Lower leg skin (tissue), 4 donors: ENCODE results near the gene KIAA0586. TPM values are rescaled to one million over a fixed set of nuclear protein-coding genes. Genes with fewer than 3 reads are reported as not detected.
"Not testable (repeated sequence)": the region's sequence is repeated elsewhere in the genome, so short reads cannot be mapped to it uniquely, and the experiment has no call there.

Source experiments
- DNase-seq, 2 donors: peaks; one replicate each; pipeline ENCODE4 v3.0.0-alpha.2; 2019; ENCODE audit warnings: low spot score in 2 of 2
- H3K4me3 ChIP-seq: fragments of 200-600 bp; sonication (generic); 2 replicates; pipeline ENCODE4 v1.5.1; 2017; ENCODE audit warnings: mild to moderate bottlenecking, low read depth; ENCODE audit not compliant: poor library complexity, severe bottlenecking
- CTCF ChIP-seq, 3 donors: fragments of 450-650 bp; IDR thresholded peaks; one replicate each; pipeline ENCODE4 v1.5.1; 2016; ENCODE audit warnings: antibody characterized with exemption in 3 of 3, mild to moderate bottlenecking in 3 of 3, moderate library complexity in 2 of 3
- POLR2A ChIP-seq, 2 donors: fragments of 450-650 bp; IDR thresholded peaks; one replicate each; pipeline ENCODE4 v1.6.1; 2016 to 2017; ENCODE audit warnings: antibody characterized with exemption in 2 of 2, mild to moderate bottlenecking in 1 of 2, moderate library complexity in 1 of 2
- WGBS, 2 donors: methylation state at CpG; one replicate each; pipeline ENCODE4 v1.1.5; 2018; 5-methylcytosine and 5-hydroxymethylcytosine counted together
- intact Hi-C: fragments of 100-400 bp; cut with DNase I; formaldehyde crosslinking; loops from one replicate; pipeline ENCODE4 v1.15.0; 2023; ENCODE audit warnings: low total_unique reads
- total RNA-seq, 4 donors: library from RNA; depleted of rRNA; stranded (reverse); fragments of >200 nt; gene quantifications; one replicate each; pipeline ENCODE4 v1.1.0, GENCODE V29; 2016

KIAA0586 gene
- total RNA-seq, 4 donors from 2014 or later: 7.1 to 15.5 (median 15.3) TPM

DNA sequence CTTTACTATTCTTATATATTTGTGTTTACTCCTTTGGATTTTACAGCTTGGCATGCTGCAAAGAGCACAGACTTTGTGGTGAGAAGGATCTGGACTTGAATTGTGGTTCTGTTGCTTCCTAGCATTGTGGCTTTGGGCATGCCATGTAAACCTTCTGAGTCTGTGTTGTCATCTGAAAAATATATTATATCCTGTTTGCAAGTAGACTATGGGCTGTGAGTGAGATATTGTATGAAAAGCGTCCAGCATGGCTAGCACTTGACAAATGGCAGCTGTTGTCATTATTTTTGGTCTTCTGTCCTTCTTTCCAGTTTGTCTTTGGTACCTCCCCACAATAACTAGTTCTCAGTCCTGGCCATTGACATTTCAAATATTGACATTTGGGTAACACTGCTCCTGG is 148.4 kb downstream of the KIAA0586 start:
- no peak overlapping the region for H3K4me3 ChIP-seq
- no peak for DNase-seq
- WGBS, 2 donors: 33 to 47% methylated on average over 1 of the region's 1 CpG
- TF ChIP-seq CTCF (IDR thresholded peaks at IDR 0.05) (no peak), POLR2A (IDR thresholded peaks at IDR 0.05) (no peak)
- intact Hi-C loops: no loop called here

GRCh38 chr14:58580035-58580434 is 152.5 kb downstream of the KIAA0586 start:
- DNase-seq, H3K4me3 ChIP-seq, intact Hi-C loops: not testable (repeated sequence)

DNA sequence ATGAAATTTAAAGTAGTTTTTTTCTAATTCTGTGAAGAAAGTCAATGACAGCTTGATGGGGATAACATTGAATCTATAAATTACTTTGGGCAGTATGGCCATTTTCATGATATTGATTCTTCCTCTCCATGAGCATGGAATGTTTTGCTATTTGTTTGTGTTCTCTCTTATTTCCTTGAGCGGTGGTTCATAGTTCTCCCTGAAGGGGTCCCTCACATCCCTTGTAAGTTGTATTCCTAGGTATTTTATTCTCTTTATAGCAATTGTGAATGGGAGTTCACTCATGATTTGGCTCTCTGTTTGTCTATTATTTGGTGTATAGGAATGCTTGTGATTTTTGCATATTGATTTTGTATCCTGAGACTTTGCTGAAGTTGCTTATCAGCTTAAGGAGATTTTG is 153.9 kb downstream of the KIAA0586 start:
- H3K4me3 ChIP-seq, intact Hi-C loops, DNase-seq: not testable (repeated sequence)
- whole genome bisulfite sequencing, 2 donors: 88 to 97% methylated on average over 1 of the region's 1 CpG

DNA sequence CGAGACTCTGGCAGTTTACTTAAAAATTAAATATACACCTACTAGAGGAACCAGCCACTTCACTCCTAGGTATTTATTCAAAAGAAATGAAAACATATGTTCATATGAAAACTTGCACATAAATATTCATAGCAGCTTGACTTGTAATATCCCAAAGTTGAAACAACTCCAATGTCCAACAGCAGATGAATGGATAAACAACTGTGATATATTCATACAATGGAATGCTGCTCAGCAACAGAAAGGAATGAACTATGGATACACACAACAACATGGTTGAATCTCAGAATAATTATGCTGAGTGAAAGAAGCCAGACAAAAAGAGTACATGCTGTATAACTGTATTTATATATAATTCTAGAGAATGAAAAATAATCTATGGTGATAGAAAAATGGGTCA is 156.9 kb downstream of the KIAA0586 start:
- H3K4me3 ChIP-seq: no peak overlapping the region
- 71 to 79% methylated on average over 1 of the region's 1 CpG for WGBS, 2 donors
- intact Hi-C loops: no loop called here
- no peak for TF ChIP-seq POLR2A (IDR thresholded peaks at IDR 0.05)
- TF ChIP-seq CTCF (IDR thresholded peaks at IDR 0.05): no peak
- no peak for DNase-seq

DNA sequence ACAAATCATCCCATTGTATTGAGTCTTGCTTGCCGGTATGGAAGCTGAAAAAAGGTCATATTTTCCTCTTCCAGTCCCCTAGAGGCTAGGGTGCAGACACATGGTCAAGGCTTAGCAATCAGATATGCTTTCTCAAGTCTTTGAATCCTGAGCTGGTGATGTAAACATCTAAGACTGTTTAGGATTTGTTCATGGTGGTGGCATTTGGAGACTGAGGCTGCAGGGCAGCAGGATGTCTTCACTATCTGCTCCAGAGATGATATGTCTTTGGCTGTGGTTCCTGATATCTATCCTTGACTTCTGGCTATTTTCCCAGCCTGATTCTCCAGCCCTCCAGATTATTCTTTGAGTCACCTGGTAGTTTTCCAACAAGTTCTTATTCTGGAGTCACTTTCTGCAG is 159.8 kb downstream of the KIAA0586 start:
- no peak for DNase-seq
- TF ChIP-seq POLR2A (IDR thresholded peaks at IDR 0.05): no peak
- TF ChIP-seq CTCF (IDR thresholded peaks at IDR 0.05): no peak
- no peak overlapping the region for H3K4me3 ChIP-seq
- intact Hi-C loops: no loop called here
- 59 to 60% methylated on average over 1 of the region's 1 CpG for WGBS, 2 donors

GRCh38 chr14:58588321-58588720 is 160.8 kb downstream of the KIAA0586 start:
- intact Hi-C loops, DNase-seq, H3K4me3 ChIP-seq: not testable (repeated sequence)
- WGBS, 2 donors: 91 to 92% methylated on average over 18 of the region's 18 CpGs

GRCh38 chr14:58593977-58594376 is 166.5 kb downstream of the KIAA0586 start:
- H3K4me3 ChIP-seq: no peak overlapping the region
- no peak for TF ChIP-seq CTCF (IDR thresholded peaks at IDR 0.05)
- no peak for TF ChIP-seq POLR2A (IDR thresholded peaks at IDR 0.05)
- DNase-seq: no peak
- intact Hi-C loops: no loop called here
- 86 to 88% methylated on average over 4 of the region's 4 CpGs for WGBS, 2 donors
